SHP77 treated with DMSO at 0.1 percent for 48 hours (cell line): ENCODE measurements around the gene RNF25.
A peak's percentile ranks its signal among the peaks of the same experiment; 100 is the strongest.

ENCODE experiments used
- DNase-seq: peaks from one replicate; lab custom pipeline; 2025; lab: John Stamatoyannopoulos, UW

RNF25 gene

GRCh38 chr2:218680061-218680460, 8.3 kb upstream of the RNF25 start:
- no peak for DNase-seq

GRCh38 chr2:218679119-218679518, 7.3 kb upstream of the RNF25 start:
- DNase-seq = no peak

GRCh38 chr2:218671097-218671653, 627 bp downstream of the RNF25 start:
- no peak for DNase-seq

GRCh38 chr2:218664653-218665052, 7.1 kb downstream of the RNF25 start:
- DNase-seq = no peak

- DNase-seq = no peak
Observed at GRCh38 chr2:218663901-218664300, 7.9 kb downstream of the RNF25 start.

GRCh38 chr2:218662827-218663226, 9.0 kb downstream of the RNF25 start:
- no peak for DNase-seq

- DNase-seq = no peak
Observed at GRCh38 chr2:218662377-218662776, 9.4 kb downstream of the RNF25 start.

GRCh38 chr2:218659988-218660358, 11.8 kb downstream of the RNF25 start:
- no peak for DNase-seq

- peak; percentile 64 for DNase-seq
Observed at GRCh38 chr2:218659258-218659987, 12.4 kb downstream of the RNF25 start, which contains the start of the genes BCS1L and ZNF142. Gene BCS1L (plus strand): TSS chr2:218659683. CDS start chr2:218660988, 1,305 bp downstream. Gene ZNF142 (minus strand): TSS chr2:218659623. CDS start chr2:218656429, 3,194 bp downstream.

- DNase-seq = no peak
Observed at GRCh38 chr2:218658671-218659257, 13.0 kb downstream of the RNF25 start.

- no peak for DNase-seq
Observed at GRCh38 chr2:218655751-218656150, 16.1 kb downstream of the RNF25 start.

GRCh38 chr2:218648787-218649100, 23.1 kb downstream of the RNF25 start:
- DNase-seq = no peak

- peak; percentile 51 for DNase-seq
Observed at GRCh38 chr2:218648088-218648786, 23.6 kb downstream of the RNF25 start.

GRCh38 chr2:218645126-218645525, 26.7 kb downstream of the RNF25 start:
- no peak for DNase-seq

- no peak for DNase-seq
Observed at GRCh38 chr2:218644721-218645120, 27.1 kb downstream of the RNF25 start.

- no peak for DNase-seq
Observed at GRCh38 chr2:218643751-218644310, 28.0 kb downstream of the RNF25 start.

GRCh38 chr2:218642786-218643185, 29.0 kb downstream of the RNF25 start:
- no peak for DNase-seq

GRCh38 chr2:218642121-218642656, 29.6 kb downstream of the RNF25 start:
- DNase-seq = no peak

- no peak for DNase-seq
Observed at GRCh38 chr2:218638372-218638771, 33.4 kb downstream of the RNF25 start.

- DNase-seq = no peak
Observed at GRCh38 chr2:218635719-218636118, 36.1 kb downstream of the RNF25 start.

GRCh38 chr2:218631837-218632236, 40.0 kb downstream of the RNF25 start:
- DNase-seq = no peak

GRCh38 chr2:218627939-218628338, 43.9 kb downstream of the RNF25 start:
- no peak for DNase-seq
